Activated CD4-positive, alpha-beta T cell treated with anti-CD3 and anti-CD28 coated beads, Interleukin-2, amount 10 ng/mL, durations not matched to agents 7 days and 5 days (primary cell): ENCODE data around the gene NSUN7. TPM values are rescaled to one million over a fixed set of nuclear protein-coding genes. Genes with fewer than 3 reads are reported as not detected.
"Not testable (repeated sequence)": the region's sequence is repeated elsewhere in the genome, so short reads cannot be mapped to it uniquely, and the experiment has no call there.

Experiments used
- CTCF ChIA-PET: fragments of 350-600 bp; sonication (Branson Sonifier 250); formaldehyde crosslinking; loops from one replicate; lab custom pipeline; 2021; ENCODE audit warnings: antibody characterized with exemption; lab: Charles Lee
- POLR2A ChIA-PET: fragments of 350-600 bp; sonication (Branson Sonifier 250); formaldehyde crosslinking; loops from one replicate; lab custom pipeline; 2021; ENCODE audit warnings: antibody characterized with exemption; lab: Charles Lee
- DNase-seq: peaks from one replicate; pipeline ENCODE4 v3.0.0-alpha.2; 2020
- H3K27ac Mint-ChIP-seq: one replicate; pipeline ENCODE4 v1.8.0; 2021; ENCODE audit warnings: mild to moderate bottlenecking, moderate library complexity, mixed read lengths
- H3K27me3 Mint-ChIP-seq: one replicate; pipeline ENCODE4 v1.8.0; 2021; ENCODE audit warnings: mixed read lengths
- H3K36me3 Mint-ChIP-seq: one replicate; pipeline ENCODE4 v1.8.0; 2021; ENCODE audit warnings: low read depth, mixed read lengths
- H3K4me1 Mint-ChIP-seq: one replicate; pipeline ENCODE4 v1.8.0; 2021; ENCODE audit warnings: mixed read lengths
- H3K4me3 Mint-ChIP-seq: one replicate; pipeline ENCODE4 v1.8.0; 2021; ENCODE audit warnings: mild to moderate bottlenecking, moderate library complexity, mixed read lengths
- H3K9me3 Mint-ChIP-seq: one replicate; pipeline ENCODE4 v1.8.0; 2021; ENCODE audit warnings: mixed read lengths
- total RNA-seq, 2 experiments: library from RNA; stranded (reverse); gene quantifications; one replicate each; pipeline ENCODE4 v1.2.3, GENCODE V29; 2021

NSUN7 gene
- total RNA-seq, 2 experiments from 2014 or later = not detected

- CTCF ChIA-PET = interaction anchor here (0.7 to 1.4 kb wide), 2 partner anchors 9 to 83 kb away, joined by 3 read pairs; no protein-coding TSS in a partner anchor
These were observed 40.0 kb downstream of the NSUN7 start for GRCh38 chr4:40789771-40790170.

GRCh38 chr4:40800064-40800463 is 50.3 kb downstream of the NSUN7 start:
- CTCF ChIA-PET = no interaction called here
- POLR2A ChIA-PET = no interaction called here
- peaks cover 4% of the 10 kb centered on the region for H3K27me3 Mint-ChIP-seq
- H3K9me3 Mint-ChIP-seq = no peaks in the 10 kb centered on the region
- H3K4me1 Mint-ChIP-seq = no peaks in the 10 kb centered on the region
- no peak overlapping the region for H3K4me3 Mint-ChIP-seq
- H3K27ac Mint-ChIP-seq = no peak overlapping the region
- no peaks in the 10 kb centered on the region for H3K36me3 Mint-ChIP-seq
- DNase-seq = no peak

More at GRCh38 chr4:40789771-40790170, 40.0 kb downstream of the NSUN7 start:
- peaks cover 15% of the 10 kb centered on the region for H3K27me3 Mint-ChIP-seq
- DNase-seq = no peak
- no peaks in the 10 kb centered on the region for H3K9me3 Mint-ChIP-seq
- no peaks in the 10 kb centered on the region for H3K4me1 Mint-ChIP-seq
- POLR2A ChIA-PET = no interaction called here
- no peaks in the 10 kb centered on the region for H3K36me3 Mint-ChIP-seq
- no peak overlapping the region for H3K4me3 Mint-ChIP-seq
- H3K27ac Mint-ChIP-seq = no peak overlapping the region

GRCh38 chr4:40804598-40804997 is 54.8 kb downstream of the NSUN7 start:
- ChIA-PET POLR2A (no interaction called here), CTCF (interaction anchor here (0.7 kb wide), 1 partner anchor 1249 kb away, joined by 3 read pairs; no protein-coding TSS in a partner anchor)
- H3K4me3 Mint-ChIP-seq = no peak overlapping the region
- H3K27ac Mint-ChIP-seq = no peak overlapping the region
- H3K4me1 Mint-ChIP-seq = no peaks in the 10 kb centered on the region
- DNase-seq = no peak
- no peaks in the 10 kb centered on the region for H3K9me3 Mint-ChIP-seq
- peaks cover 4% of the 10 kb centered on the region for H3K27me3 Mint-ChIP-seq
- no peaks in the 10 kb centered on the region for H3K36me3 Mint-ChIP-seq

- Mint-ChIP-seq H3K4me1 (no peaks in the 10 kb centered on the region), H3K36me3 (no peaks in the 10 kb centered on the region), H3K4me3 (no peak overlapping the region), H3K9me3 (no peaks in the 10 kb centered on the region), H3K27ac (no peak overlapping the region), H3K27me3 (peaks cover 5% of the 10 kb centered on the region)
- CTCF ChIA-PET = interaction anchor here (1.2 kb wide), 1 partner anchor 26 kb away, joined by 4 read pairs; no protein-coding TSS in a partner anchor
- DNase-seq = no peak
- POLR2A ChIA-PET = no interaction called here
These were observed 59.2 kb downstream of the NSUN7 start for GRCh38 chr4:40808926-40809457.

GRCh38 chr4:40811956-40812355 is 62.2 kb downstream of the NSUN7 start:
- CTCF ChIA-PET = no interaction called here
- Mint-ChIP-seq H3K4me1 (no peaks in the 10 kb centered on the region), H3K27ac (no peak overlapping the region), H3K36me3 (no peaks in the 10 kb centered on the region), H3K4me3 (no peak overlapping the region), H3K27me3 (peaks cover 5% of the 10 kb centered on the region), H3K9me3 (no peaks in the 10 kb centered on the region)
- no peak for DNase-seq
- POLR2A ChIA-PET = no interaction called here

GRCh38 chr4:40812386-40812785 is 62.6 kb downstream of the NSUN7 start:
- H3K36me3 Mint-ChIP-seq = no peaks in the 10 kb centered on the region
- no peak overlapping the region for H3K4me3 Mint-ChIP-seq
- no peak for DNase-seq
- no peak overlapping the region for H3K27ac Mint-ChIP-seq
- H3K4me1 Mint-ChIP-seq = no peaks in the 10 kb centered on the region
- H3K9me3 Mint-ChIP-seq = no peaks in the 10 kb centered on the region
- ChIA-PET POLR2A (no interaction called here), CTCF (interaction anchor here (0.5 kb wide), 1 partner anchor 353 kb away, joined by 3 read pairs; no protein-coding TSS in a partner anchor)
- peaks cover 5% of the 10 kb centered on the region for H3K27me3 Mint-ChIP-seq

- Mint-ChIP-seq H3K4me1 (no peaks in the 10 kb centered on the region), H3K4me3 (no peak overlapping the region), H3K36me3 (no peaks in the 10 kb centered on the region), H3K9me3 (no peaks in the 10 kb centered on the region), H3K27ac (no peak overlapping the region), H3K27me3 (peaks cover 5% of the 10 kb centered on the region)
- ChIA-PET POLR2A (no interaction called here), CTCF (interaction anchor here (0.5 kb wide), 1 partner anchor 353 kb away, joined by 3 read pairs; no protein-coding TSS in a partner anchor)
- no peak for DNase-seq
These were observed 63.1 kb downstream of the NSUN7 start for GRCh38 chr4:40812856-40813255.

GRCh38 chr4:40817157-40817556 is 67.4 kb downstream of the NSUN7 start:
- H3K27me3 Mint-ChIP-seq, H3K4me3 Mint-ChIP-seq, H3K4me1 Mint-ChIP-seq, H3K36me3 Mint-ChIP-seq, CTCF ChIA-PET, DNase-seq, H3K9me3 Mint-ChIP-seq, H3K27ac Mint-ChIP-seq, POLR2A ChIA-PET: not testable (repeated sequence)

GRCh38 chr4:40820101-40820500 is 70.3 kb downstream of the NSUN7 start:
- Mint-ChIP-seq H3K4me3 (no peak overlapping the region), H3K9me3 (no peaks in the 10 kb centered on the region), H3K4me1 (no peaks in the 10 kb centered on the region), H3K36me3 (no peaks in the 10 kb centered on the region), H3K27me3 (no peaks in the 10 kb centered on the region), H3K27ac (no peak overlapping the region)
- ChIA-PET POLR2A (no interaction called here), CTCF (interaction anchor here (0.5 kb wide), 1 partner anchor 183 kb away, joined by 3 read pairs; no protein-coding TSS in a partner anchor)
- no peak for DNase-seq

GRCh38 chr4:40822420-40823166 is 72.8 kb downstream of the NSUN7 start:
- H3K27me3 Mint-ChIP-seq = no peaks in the 10 kb centered on the region
- H3K4me1 Mint-ChIP-seq = no peaks in the 10 kb centered on the region
- no peak for DNase-seq
- no peak overlapping the region for H3K27ac Mint-ChIP-seq
- ChIA-PET CTCF (no interaction called here), POLR2A (no interaction called here)
- no peaks in the 10 kb centered on the region for H3K9me3 Mint-ChIP-seq
- H3K4me3 Mint-ChIP-seq = no peak overlapping the region
- no peaks in the 10 kb centered on the region for H3K36me3 Mint-ChIP-seq

GRCh38 chr4:40825014-40825838 is 75.5 kb downstream of the NSUN7 start:
- Mint-ChIP-seq H3K27me3 (no peaks in the 10 kb centered on the region), H3K9me3 (no peaks in the 10 kb centered on the region), H3K36me3 (no peaks in the 10 kb centered on the region), H3K4me3 (no peak overlapping the region), H3K4me1 (no peaks in the 10 kb centered on the region), H3K27ac (no peak overlapping the region)
- POLR2A ChIA-PET = no interaction called here
- CTCF ChIA-PET = interaction anchor here (1.3 to 1.7 kb wide), 2 partner anchors 11 to 15 kb away, joined by 4 to 6 read pairs; no protein-coding TSS in a partner anchor
- no peak for DNase-seq

GRCh38 chr4:40826821-40827220 is 77.1 kb downstream of the NSUN7 start:
- ChIA-PET POLR2A (no interaction called here), CTCF (no interaction called here)
- H3K4me3 Mint-ChIP-seq = no peak overlapping the region
- no peak overlapping the region for H3K27ac Mint-ChIP-seq
- no peaks in the 10 kb centered on the region for H3K4me1 Mint-ChIP-seq
- H3K36me3 Mint-ChIP-seq = no peaks in the 10 kb centered on the region
- H3K27me3 Mint-ChIP-seq = no peaks in the 10 kb centered on the region
- DNase-seq = no peak
- no peaks in the 10 kb centered on the region for H3K9me3 Mint-ChIP-seq

GRCh38 chr4:40827758-40828157 is 78.0 kb downstream of the NSUN7 start:
- Mint-ChIP-seq H3K4me1 (no peaks in the 10 kb centered on the region), H3K27ac (no peak overlapping the region), H3K36me3 (no peaks in the 10 kb centered on the region), H3K27me3 (no peaks in the 10 kb centered on the region), H3K4me3 (no peak overlapping the region), H3K9me3 (no peaks in the 10 kb centered on the region)
- no peak for DNase-seq
- ChIA-PET CTCF (no interaction called here), POLR2A (interaction anchor here (0.6 kb wide), 1 partner anchor 20 kb away, joined by 3 read pairs; no protein-coding TSS in a partner anchor)
